Esophagus muscularis mucosa (tissue), 3 donors: ENCODE measurements around the gene C20orf141.

Experiments used
- POLR2A ChIP-seq: fragments of 450-650 bp; IDR thresholded peaks from one replicate; pipeline ENCODE4 v1.6.1; 2017; ENCODE audit warnings: antibody characterized with exemption, moderate library complexity, mild to moderate bottlenecking, low read depth
- TF ChIP-seq, protein P1 (sequence below), 3 experiments: fragments of 200-600 bp in 2 of 3; fragments of 450-650 bp in 1 of 3; sonication (generic) in 2 of 3; IDR thresholded peaks; one replicate each; pipeline ENCODE4 v1.5.1; 2017 to 2019; ENCODE audit warnings: antibody characterized with exemption in 3 of 3, mild to moderate bottlenecking in 2 of 3, moderate library complexity in 1 of 3

- TF ChIP-seq POLR2A = no peak
- TF ChIP-seq, protein P1, sequence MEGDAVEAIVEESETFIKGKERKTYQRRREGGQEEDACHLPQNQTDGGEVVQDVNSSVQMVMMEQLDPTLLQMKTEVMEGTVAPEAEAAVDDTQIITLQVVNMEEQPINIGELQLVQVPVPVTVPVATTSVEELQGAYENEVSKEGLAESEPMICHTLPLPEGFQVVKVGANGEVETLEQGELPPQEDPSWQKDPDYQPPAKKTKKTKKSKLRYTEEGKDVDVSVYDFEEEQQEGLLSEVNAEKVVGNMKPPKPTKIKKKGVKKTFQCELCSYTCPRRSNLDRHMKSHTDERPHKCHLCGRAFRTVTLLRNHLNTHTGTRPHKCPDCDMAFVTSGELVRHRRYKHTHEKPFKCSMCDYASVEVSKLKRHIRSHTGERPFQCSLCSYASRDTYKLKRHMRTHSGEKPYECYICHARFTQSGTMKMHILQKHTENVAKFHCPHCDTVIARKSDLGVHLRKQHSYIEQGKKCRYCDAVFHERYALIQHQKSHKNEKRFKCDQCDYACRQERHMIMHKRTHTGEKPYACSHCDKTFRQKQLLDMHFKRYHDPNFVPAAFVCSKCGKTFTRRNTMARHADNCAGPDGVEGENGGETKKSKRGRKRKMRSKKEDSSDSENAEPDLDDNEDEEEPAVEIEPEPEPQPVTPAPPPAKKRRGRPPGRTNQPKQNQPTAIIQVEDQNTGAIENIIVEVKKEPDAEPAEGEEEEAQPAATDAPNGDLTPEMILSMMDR (IDR thresholded peaks at IDR 0.05) = no peak
Measured at GRCh38 chr20:2858591-2858990, 43.8 kb downstream of the C20orf141 start.
